HG03457 (cell line): ENCODE data around the gene DRC7.

ENCODE experiments used
- ATAC-seq: cut with Tn5 transposase; IDR thresholded peaks from one replicate; pipeline ENCODE4 v1.9.1; 2021; ENCODE audit warnings: moderate number of reproducible peaks; ENCODE audit not compliant: unreplicated experiment

DRC7 gene

DNA sequence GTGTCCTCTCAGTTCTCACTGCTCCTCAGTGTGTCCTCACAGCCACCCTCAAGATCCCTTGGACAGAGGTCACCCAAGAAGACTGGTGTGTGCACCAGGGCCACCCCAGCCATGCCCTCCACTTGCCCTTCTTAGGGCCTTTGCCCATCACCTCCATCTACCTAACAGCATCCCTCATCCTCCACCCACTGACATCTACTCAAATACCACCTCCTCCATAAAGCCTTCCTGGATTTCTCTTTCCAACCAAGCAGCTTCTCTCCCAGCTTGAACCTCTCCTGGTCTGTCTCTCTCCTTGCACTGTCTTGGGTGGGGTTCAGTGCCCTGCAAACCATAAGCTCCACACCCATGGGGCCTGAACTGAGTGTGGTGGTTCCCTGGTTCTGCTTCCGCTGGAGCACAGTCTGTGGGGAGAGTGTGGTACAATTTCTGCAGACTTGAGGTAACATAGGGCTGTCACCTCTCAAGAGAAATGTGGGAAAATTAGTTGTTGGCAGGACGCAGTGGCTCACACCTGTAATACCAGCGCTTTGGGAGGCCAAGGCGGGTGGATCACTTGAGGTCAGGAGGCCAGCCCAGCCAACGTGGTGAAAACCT is 55.3 kb downstream of the DRC7 start:
- no peak for ATAC-seq

DNA sequence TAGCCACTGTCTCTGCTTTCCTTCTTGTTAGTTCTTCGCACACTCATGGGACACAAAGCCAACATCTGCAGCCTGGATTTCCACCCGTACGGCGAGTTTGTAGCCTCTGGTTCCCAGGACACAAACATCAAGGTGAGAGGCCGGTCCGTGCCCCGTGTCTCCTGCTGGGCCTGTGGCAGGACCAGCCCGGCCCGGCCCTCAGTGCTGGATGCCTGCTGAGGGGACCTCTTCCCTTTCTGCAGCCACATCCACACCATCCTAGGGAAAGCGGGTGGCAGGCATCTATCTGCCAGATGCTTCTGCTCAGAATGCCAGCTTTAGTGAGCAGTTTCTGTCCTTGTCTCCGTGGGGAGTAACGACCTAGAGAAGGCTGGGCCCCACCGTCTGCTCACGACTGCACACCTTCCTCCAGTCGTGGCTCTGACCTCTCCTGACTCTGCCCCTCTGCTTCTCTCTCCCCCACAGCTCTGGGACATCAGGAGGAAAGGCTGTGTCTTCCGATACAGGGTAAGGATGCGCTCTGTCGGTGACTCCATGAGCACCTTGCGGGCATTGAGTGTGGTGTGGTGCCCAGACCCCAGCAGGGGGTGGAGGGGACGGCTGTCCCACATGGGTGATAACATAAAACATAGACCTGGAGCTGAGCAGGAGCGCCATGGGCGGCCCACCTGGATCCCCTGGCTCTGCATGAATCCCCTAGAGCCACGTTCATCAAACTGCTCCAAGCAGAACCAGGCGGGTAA is 56.4 kb downstream of the DRC7 start:
- no peak for ATAC-seq

DNA sequence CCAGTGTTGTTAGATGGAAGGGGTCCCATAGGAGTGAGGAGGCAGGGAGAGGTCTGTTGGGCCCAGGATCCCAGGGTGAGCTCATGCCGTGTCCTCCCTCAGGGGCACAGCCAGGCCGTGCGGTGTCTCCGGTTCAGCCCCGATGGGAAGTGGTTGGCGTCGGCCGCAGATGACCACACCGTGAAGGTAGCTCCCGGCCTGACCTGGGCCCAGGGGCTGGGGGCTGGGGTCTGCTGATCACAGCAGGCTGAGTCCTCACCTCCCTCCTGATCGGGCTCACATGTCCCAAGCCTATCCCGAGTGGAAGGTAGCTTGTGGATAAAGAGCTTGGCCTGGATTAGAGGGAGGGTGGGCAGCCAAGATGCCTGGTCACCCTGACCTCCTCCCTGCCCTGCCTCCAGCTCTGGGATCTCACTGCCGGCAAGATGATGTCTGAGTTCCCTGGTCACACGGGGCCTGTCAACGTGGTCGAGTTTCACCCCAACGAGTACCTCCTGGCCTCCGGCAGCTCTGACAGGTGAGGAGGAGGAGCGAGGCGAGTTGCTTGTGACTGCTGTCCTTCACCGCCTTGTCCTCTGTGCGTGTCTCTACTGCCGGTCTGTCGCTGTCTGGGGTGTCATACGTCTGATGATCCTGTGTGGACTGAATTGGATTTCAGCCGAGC is 57.1 kb downstream of the DRC7 start:
- ATAC-seq, result no peak

DNA sequence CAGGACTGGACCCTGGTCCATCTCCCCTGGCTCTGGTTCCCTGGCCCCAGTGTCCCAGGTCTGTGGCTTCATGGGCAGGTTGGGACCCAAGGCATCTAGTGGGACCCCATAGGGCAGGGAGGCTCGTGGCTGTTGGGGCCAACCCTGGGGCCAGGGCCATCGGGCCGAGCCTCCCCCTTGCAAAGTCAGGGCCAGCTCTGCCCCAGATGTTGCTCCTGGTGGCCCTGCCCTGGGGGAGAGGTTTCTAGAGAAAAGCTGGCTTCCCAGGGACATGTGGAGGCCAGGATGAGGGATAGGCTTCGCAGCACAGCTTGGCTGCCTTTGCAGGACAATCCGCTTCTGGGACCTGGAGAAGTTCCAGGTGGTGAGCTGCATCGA is 57.6 kb downstream of the DRC7 start:
- no peak for ATAC-seq

DNA sequence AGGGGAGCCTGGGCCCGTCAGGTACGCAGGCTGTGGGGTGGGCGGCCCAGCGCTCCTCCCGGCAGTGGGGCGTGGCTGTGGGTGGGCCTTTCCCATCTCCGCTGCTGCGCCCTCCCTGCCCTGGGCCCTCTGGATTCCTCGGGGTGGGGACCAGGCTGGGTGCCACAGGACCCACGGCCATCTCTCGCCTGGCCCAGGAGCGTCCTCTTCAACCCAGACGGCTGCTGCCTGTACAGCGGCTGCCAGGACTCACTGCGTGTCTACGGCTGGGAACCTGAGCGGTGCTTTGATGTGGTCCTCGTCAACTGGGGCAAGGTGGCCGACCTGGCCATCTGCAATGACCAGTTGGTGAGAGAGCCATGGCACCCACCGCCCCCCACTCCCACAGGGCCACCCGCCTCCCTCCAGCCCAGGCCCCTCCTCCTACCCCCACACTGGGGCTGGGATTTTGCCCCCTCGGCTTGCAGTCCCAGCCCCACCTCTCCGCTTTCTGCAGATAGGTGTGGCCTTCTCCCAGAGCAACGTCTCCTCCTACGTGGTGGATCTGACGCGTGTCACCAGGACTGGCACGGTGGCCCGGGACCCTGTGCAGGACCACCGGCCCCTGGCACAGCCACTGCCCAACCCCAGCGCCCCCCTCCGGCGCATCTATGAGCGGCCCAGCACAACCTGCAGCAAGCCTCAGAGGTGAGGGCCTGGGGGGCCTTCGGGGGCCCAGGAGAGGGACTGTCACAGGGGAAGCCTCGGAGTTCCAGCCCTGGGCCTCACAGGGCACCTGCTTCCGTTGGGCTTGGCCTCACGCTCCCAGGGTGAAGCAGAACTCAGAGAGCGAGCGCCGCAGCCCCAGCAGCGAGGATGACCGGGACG is 58.2 kb downstream of the DRC7 start:
- ATAC-seq, result no peak

DNA sequence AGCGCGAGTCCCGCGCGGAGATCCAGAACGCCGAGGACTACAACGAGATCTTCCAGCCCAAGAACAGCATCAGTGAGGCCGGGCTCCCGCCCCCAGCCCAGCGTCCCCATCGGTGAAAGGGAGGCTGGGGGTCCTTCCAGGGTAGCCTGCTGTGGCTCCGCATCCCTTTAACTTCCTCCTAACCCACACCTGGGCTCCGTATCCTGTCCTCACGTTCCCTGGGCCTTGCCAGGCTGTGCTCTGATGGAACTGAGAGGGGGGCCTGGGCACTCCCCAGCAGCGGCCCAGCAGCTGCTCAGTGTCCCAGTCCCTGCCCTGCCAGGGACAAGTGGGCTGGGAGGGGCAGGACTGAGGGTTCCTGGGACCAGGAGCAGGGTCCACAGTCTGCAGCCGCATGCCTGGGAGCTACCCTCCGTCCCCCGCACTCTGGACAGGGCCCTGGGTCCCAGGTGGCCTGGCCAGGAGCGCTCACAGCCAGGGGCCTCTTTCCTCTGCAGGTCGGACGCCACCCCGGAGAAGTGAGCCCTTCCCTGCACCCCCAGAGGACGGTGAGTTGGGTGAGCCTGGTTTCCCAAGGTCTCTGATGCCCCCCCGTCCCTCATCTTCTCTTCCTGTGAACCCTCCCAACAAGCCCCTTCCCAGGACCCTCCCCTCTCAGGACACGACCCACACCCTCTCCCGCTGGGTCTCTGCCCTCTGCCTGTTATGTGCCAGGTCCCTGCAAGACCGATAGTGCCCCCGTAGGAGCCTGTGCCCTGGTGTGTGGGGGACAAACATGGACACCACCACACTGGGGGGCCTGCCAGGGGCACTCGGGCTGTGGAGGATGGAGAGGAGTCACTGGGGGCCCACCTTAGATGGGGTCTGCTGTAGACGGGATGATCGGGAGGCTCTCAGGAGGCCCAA is 59.1 kb downstream of the DRC7 start:
- ATAC-seq, result no peak

- no peak for ATAC-seq
Measured at GRCh38 chr16:57754354-57755060, 59.9 kb downstream of the DRC7 start.

DNA sequence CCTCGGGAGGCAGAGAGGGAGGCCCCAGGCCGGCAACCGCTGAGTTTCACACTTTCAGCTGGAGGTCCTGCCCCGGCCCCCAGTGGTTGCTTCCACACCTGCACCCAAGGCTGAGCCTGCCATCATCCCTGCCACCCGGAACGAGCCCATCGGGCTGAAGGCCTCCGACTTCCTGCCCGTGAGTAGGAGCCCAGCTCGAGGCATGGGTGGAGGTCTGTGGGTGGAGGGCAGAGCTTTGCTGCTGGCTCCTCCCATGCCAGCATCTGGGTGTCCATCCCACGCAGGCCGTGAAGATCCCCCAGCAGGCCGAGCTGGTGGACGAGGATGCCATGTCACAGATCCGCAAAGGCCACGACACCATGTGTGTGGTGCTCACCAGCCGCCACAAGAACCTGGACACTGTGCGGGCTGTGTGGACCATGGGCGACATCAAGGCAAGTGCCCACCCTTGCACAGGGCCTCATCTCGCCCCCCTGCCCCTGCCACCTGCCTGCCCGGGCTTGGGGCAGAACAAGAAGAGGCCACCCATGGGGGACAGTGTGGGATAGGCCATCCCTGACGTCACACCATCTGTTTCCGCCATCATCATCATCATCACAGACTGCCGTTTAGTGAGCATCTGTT is 60.6 kb downstream of the DRC7 start:
- no peak for ATAC-seq

- ATAC-seq, result no peak
Measured at GRCh38 chr16:57755726-57756423, 61.3 kb downstream of the DRC7 start.

DNA sequence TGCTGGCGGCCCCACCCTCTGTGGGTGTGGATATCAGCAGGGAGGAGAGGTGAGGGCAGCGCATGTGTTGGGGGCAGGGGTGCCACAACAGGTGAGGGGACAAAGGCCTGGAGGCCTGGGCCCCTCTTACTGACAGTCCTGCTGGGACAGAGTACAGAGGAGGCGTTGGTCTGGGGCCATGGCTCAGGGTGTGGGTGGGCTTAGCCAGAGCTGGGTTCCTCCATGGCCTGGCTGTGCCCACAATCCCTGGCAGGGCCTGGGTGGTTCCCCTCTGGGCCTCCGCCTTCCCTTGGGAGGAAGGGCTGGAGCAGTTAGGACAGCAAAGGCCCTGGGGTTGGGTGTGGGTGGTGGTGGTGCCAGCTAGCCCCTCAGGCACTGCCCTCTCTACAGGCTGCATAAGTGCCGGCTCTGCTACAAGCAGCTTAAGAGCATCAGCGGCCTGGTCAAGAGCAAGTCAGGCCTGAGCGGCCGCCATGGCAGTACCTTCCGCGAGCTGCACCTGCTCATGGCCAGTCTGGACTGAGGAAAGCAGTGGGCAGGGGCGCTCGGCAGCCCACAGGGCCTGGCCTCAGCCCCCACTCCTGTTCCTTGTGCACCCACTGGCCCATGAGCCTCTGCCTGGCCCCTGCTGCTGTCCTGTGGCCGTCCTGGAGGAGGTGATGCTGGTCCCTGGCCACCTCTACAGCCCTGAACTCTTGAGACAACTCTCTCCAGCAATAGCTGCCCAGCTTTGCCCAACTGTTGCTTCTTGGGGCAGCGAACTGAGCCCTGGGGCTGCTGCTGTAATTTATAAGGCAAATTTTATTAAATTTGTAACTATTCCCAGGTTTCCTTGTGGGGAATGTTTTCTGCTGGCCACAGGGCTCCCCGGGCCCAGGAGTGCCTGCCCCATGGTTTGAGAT is 62.1 kb downstream of the DRC7 start:
- ATAC-seq, result no peak

DNA sequence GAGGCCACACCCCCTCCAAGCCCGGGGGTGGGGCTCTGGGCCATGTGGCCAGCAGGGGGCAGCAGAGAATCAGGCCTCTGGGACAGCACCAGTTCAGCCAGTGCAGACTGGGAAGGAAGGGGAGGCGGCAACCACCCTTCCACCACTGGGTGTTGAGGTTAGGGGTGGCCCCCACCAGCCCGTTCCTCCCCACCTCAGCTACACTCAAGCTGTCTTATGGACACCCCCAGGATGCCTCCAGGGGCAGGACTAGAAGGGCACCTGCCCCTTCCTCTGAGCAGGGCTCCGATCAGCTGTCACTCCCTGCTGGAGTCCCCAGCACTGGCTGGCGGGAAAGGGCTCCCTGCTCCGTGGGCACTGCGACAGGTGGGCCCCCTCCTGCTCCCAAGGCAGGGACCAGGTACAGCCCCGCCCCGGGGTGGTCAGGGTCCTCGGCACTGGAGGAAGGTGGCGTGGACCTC is 62.8 kb downstream of the DRC7 start:
- ATAC-seq, result peak; percentile 63

DNA sequence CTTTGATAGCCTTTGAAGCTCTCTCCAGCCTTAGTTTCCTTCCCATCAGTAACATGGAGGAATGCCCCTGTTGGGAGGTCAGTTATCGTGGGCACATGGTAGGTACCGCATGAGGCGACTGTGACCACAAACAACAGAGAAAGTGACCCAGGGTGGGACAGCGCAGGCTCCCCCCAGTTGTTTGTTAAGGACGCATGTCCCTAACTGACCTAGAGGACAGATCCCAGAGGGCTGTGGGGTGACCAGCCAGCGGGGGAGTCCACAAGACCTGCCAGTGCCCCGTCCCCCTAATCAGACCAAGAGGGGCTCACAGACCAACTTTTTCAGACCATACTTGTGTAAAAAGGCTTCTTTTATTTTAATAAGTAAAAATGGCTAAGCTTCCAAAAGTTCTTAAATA is 63.3 kb downstream of the DRC7 start:
- ATAC-seq, result no peak

- no peak for ATAC-seq
Measured at GRCh38 chr16:57758331-57759117, 63.9 kb downstream of the DRC7 start.

DNA sequence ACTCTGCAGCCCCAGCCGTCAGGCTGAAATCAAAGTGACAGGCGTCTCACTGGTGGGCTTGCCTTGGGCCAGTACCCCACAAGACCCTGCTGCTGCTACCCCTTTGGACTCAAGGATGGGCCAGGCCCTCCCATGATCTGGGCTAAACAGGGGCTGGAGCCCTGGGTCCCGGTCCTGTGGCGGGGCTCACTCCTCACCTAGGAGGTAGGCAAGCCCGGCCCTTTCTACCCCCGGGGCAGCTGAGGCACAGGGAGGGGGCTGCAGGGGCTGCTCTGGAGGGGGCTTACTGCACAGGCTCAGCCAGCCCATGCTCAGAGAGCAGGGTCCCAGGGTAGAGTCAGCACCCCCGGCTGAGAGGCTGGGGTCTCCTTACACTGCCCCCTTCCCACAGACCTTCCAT is 64.5 kb downstream of the DRC7 start:
- no peak for ATAC-seq

- ATAC-seq, result no peak
Measured at GRCh38 chr16:57759541-57760356, 65.1 kb downstream of the DRC7 start.
